Adrenal gland (tissue), 5 donors: ENCODE measurements around the gene GPS1.

Source experiments
- CTCF ChIP-seq, 6 experiments: fragments of 450-650 bp in 4 of 6; fragments of 200-600 bp in 2 of 6; sonication (generic) in 1 of 6; IDR thresholded peaks; 1 replicate in 5 of 6; 2 replicates in 1 of 6; pipeline versions ENCODE4 v1.5.1 to v1.8.0; 2016 to 2021; ENCODE audit warnings: antibody characterized with exemption in 6 of 6, mild to moderate bottlenecking in 2 of 6, moderate library complexity in 1 of 6
- POLR2A ChIP-seq, 2 donors: fragments of 450-650 bp; IDR thresholded peaks; one replicate each; pipeline ENCODE4 v1.6.1; 2017; ENCODE audit warnings: antibody characterized with exemption in 2 of 2, mild to moderate bottlenecking in 2 of 2, moderate library complexity in 1 of 2
- donor health status: DM: no; HTN: no; CAD: no.

DNA sequence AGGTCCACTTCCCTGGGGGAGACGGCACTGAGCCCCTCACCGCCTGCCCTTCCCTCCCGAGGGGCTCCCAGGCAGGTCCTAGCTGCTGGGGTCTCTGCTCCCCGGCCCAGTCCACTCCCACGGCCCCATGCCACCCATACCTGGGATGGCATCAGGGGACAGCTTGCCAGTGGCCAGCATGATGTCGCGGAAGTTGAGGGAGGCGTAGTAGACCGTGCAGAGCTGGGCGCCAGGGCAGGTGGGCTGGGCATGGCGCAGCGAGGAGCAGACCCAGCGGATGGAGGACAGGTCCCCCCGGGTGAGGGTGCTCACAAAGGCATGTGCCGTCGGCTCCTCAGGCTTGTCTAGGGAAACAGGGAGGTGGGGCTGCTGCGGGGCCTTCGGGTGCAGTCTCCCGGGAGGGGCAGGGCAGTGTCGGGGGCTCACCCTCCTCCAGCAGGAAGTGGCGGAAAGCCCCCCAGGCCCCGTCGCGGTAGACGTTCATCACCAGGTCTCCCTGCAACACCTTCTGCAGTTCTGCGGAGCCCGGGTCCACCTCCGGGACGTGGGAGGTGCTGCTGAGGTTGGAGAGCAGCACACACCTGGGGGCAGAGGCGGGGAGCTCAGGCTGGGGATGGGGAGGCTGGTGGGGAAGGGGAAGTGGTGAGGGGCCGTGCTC is 32.8 kb downstream of the GPS1 start:
- no peak for TF ChIP-seq CTCF (IDR thresholded peaks at IDR 0.05)
- TF ChIP-seq POLR2A (IDR thresholded peaks at IDR 0.05): no peak
